ENCODE measurements around the gene BLVRA.

BLVRA gene

GRCh38 chr7:43750016-43750887 lies 8.2 kb upstream of the BLVRA start:
- peak; percentile 36 for DNase-seq

GRCh38 chr7:43752411-43752810 lies 6.1 kb upstream of the BLVRA start:
- no peak for DNase-seq

- DNase-seq = peak; percentile 86
These were observed 5.1 kb upstream of the BLVRA start for GRCh38 chr7:43753271-43753810.

GRCh38 chr7:43753843-43754242 lies 4.6 kb upstream of the BLVRA start:
- no peak for DNase-seq

GRCh38 chr7:43754596-43754995 lies 3.9 kb upstream of the BLVRA start:
- DNase-seq = no peak

GRCh38 chr7:43756368-43757072 lies 2.0 kb upstream of the BLVRA start:
- peak; percentile 73 for DNase-seq

- no peak for DNase-seq
These were observed 1.3 kb upstream of the BLVRA start for GRCh38 chr7:43757073-43757720.

- DNase-seq = peak; percentile 80
These were observed 573 bp downstream of the BLVRA start for GRCh38 chr7:43758822-43759683.

- DNase-seq = peak; percentile 61
These were observed 2.4 kb downstream of the BLVRA start for GRCh38 chr7:43760861-43761260.

GRCh38 chr7:43761382-43761781 lies 2.9 kb downstream of the BLVRA start:
- no peak for DNase-seq

GRCh38 chr7:43761938-43762692 lies 3.6 kb downstream of the BLVRA start:
- peak; percentile 89 for DNase-seq

GRCh38 chr7:43763183-43763582 lies 4.7 kb downstream of the BLVRA start:
- peak; percentile 24 for DNase-seq

GRCh38 chr7:43764039-43764761 lies 5.7 kb downstream of the BLVRA start:
- DNase-seq = peak; percentile 86

- peak; percentile 76 for DNase-seq
These were observed 6.5 kb downstream of the BLVRA start for GRCh38 chr7:43764807-43765491.

- peak; percentile 52 for DNase-seq
These were observed 8.1 kb downstream of the BLVRA start for GRCh38 chr7:43766564-43766963.

- DNase-seq = no peak
These were observed 8.8 kb downstream of the BLVRA start for GRCh38 chr7:43767311-43767710.

GRCh38 chr7:43768201-43768886 lies 9.9 kb downstream of the BLVRA start:
- no peak for DNase-seq

GRCh38 chr7:43768887-43769272 lies 10.4 kb downstream of the BLVRA start:
- peak; percentile 43 for DNase-seq

GRCh38 chr7:43769281-43769680 lies 10.8 kb downstream of the BLVRA start:
- peak; percentile 56 for DNase-seq
